D721Med (cell line): ENCODE data around the gene SH2D7.

Experiments used
- DNase-seq: peaks from one replicate; pipeline ENCODE4 v3.0.0; 2011; ENCODE audit warnings: low spot score; ENCODE audit not compliant: insufficient read length
- FAIRE-seq: peaks from 2 replicates; lab custom pipeline; 2011; peaks lifted over from hg19 to GRCh38; lab: Jason Lieb, UNC
- TF ChIP-seq, protein P1 (sequence below): IDR thresholded peaks from 2 replicates; pipeline ENCODE4 v1.5.1; 2012; ENCODE audit warnings: mild to moderate bottlenecking, control low read depth; ENCODE audit not compliant: insufficient read depth; ENCODE audit errors: missing control alignments

The SH2D7 gene

DNA sequence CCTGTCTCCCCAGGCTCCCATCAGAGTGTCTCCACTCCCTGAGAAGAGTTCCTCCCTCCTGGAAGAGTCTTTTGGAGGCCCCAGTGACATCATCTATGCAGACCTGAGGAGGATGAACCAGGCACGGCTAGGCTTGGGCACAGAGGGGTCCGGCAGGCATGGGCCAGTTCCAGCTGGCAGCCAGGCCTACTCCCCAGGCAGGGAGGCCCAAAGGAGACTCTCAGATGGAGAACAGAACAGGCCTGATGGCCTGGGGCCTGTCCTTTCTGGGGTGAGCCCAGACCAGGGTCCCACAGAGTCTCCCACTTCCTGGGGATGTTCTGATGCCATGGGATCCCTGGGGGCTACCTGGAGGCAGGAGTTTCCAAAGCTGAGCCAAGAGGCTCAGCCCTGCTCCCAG lies 8.5 kb downstream of the SH2D7 start:
- DNase-seq (no peak), FAIRE-seq (no peak)
- TF ChIP-seq, protein P1, sequence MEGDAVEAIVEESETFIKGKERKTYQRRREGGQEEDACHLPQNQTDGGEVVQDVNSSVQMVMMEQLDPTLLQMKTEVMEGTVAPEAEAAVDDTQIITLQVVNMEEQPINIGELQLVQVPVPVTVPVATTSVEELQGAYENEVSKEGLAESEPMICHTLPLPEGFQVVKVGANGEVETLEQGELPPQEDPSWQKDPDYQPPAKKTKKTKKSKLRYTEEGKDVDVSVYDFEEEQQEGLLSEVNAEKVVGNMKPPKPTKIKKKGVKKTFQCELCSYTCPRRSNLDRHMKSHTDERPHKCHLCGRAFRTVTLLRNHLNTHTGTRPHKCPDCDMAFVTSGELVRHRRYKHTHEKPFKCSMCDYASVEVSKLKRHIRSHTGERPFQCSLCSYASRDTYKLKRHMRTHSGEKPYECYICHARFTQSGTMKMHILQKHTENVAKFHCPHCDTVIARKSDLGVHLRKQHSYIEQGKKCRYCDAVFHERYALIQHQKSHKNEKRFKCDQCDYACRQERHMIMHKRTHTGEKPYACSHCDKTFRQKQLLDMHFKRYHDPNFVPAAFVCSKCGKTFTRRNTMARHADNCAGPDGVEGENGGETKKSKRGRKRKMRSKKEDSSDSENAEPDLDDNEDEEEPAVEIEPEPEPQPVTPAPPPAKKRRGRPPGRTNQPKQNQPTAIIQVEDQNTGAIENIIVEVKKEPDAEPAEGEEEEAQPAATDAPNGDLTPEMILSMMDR, result no peak

DNA sequence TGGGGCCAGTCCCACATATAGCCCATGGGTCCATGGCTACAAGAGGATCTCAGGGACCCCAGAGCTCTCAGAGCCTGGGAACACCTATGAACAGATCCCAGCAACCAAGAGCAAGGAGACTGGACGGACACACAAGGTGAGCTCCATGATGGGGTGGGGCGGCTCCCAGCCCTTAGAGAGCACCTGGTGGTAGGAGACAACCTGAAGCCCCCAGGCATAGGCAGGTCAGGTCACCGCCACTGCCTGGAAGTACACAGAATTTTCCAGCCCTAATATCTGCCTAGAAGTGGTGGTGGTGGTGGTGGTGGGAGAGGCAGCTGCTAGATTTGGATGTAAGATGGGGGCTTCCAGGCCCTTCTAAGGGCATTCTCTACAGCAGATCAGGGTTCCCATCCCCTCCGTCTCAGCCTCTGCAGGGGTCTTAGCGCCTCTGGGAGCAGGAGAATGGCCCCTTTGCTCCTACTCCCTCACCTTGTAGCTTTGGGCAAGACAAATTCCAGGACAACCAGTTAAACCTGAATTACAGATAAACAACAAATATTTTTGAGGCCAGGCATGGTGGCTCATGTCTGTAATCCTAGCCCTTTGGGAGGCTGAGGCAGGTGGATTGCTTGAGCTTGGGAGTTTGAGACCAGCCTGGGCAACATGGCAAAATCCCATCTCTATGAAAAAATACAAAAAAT lies 9.2 kb downstream of the SH2D7 start:
- no peak for DNase-seq
- FAIRE-seq, result no peak
- TF ChIP-seq, protein P1, result no peak

DNA sequence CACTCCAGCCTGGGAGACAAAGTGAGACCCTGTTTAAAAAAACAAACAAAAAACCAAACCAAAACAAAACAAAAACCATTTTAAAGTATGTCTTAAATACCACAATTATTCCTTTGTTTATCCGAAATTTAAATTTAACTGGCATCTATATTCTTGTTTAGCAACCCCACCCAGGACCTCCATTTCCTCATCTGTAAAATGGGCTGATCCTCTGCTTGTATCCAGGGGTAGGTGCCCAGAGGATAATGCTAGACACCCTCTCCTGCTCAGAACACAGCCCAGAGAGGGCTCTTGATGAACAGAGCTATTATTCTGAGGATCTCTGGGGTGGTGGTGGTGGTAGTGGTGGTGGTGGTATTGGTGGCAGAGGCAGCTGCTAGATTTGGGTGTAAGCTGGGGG lies 9.8 kb downstream of the SH2D7 start:
- DNase-seq (no peak), FAIRE-seq (no peak)
- TF ChIP-seq, protein P1, result no peak

DNA sequence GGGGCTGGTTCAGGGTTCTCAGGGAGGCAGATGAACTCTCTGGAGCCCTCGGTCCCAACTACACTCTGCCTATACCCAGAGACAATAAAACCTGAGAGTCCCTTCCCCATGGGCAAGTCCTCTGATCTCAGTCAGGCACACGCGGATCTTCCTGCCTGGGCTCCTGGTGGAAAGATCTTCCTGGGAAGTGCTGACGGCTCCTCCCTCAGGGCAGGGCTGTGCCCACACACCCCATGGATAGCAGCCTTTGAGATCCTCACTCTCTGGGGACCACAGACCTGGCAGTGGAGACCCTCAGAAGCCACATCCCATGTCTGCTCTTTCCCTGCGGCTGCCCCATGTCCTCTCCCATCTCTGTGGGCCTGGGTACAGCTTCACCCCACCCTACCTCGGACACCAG lies 10.4 kb downstream of the SH2D7 start:
- FAIRE-seq, result no peak
- no peak for DNase-seq
- TF ChIP-seq, protein P1, result no peak

DNA sequence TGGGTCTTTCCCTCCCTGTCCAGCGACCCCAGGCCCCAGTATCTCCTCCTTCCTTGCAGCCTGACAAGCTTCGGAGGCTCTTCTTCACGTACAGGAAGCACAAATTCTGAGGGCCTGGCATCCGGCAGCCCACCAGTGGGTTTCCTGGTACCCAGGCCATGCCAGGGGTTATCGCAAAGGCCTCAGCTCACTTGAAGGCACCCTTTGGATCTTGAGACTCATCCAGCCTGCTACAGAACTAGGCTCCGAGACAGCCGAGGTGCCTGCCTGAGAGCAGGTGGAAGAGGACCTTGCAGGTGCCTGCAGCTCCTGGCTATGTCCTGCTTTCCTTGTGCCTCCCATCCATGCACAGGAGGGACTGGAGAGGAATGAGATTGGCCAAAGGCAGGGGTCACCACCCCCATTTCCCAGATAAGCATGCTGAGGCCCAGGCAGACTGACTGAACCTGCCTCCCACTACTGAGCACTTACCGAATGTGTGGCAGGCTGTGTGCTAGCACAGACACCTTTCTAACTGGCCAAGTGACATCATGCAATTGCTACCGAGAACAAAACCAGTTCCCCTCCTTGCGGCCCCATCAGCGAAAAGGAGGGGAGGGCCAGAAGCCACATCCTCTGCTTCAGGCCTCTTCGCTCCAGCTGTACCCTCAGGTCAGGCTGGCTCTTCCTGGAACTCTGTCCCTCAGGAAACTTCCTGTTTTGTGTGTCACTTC lies 11.2 kb downstream of the SH2D7 start:
- TF ChIP-seq, protein P1, result no peak
- no peak for FAIRE-seq
- DNase-seq, result no peak

DNA sequence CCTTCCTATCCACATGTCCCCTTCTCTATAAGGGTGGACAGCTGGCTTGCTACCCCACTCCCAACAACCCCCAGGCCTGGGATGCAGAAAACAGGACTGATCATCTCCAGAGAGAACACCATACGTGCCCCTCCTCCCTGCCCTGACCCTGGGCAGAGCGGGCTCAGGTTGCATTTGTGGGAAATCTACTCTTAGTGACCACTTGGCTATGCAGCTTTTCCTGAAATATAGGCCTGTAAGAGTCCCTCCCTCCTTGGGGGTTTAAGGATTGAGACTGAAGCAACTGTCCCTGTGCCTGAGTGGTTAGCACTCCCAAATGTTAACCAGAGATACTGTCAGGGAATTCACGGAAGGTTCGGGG lies 11.7 kb downstream of the SH2D7 start:
- TF ChIP-seq, protein P1, result no peak
- no peak for FAIRE-seq
- DNase-seq, result no peak
